ENCODE data around the gene GALNT7.

GALNT7 gene

DNA sequence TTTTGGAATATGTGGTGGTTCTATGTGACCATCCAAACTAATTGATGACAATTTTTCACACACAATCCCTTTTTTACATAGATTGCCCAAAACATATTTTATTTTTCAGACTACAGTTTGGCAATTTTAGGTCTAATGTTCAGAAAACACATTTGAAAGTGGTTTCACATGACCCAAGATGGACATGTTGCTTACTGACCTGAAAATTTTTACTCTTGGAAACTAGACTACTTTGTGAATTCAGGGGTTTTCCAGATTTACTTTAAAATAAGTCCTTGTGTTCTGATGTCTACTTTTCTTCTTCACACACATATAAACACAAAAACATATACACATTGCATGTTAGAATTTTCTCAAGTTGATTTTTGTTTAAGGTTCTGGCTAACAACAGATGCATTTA lies 86.0 kb downstream of the GALNT7 start:
- Histone ChIP-seq H3K9ac (no peak overlapping the region), H3K4me1 (peaks cover 99% of the 10 kb centered on the region), H3K9me3 (no peaks in the 10 kb centered on the region), H3K4me3 (no peak overlapping the region), H3K4me2 (peak overlapping the region; percentile 64; the same call in 1 of the 2 replicates), H3K36me3 (peaks cover 28% of the 10 kb centered on the region), H3K27me3 (no peaks in the 10 kb centered on the region), H3K27ac (0 out of 2 replicates have a peak overlapping the region, but pooled peaks have one; percentile 39), H4K20me1 (peaks cover 98% of the 10 kb centered on the region)
- no peak for TF ChIP-seq Cebpa-rat (IDR thresholded peaks at IDR 0.05)

DNA sequence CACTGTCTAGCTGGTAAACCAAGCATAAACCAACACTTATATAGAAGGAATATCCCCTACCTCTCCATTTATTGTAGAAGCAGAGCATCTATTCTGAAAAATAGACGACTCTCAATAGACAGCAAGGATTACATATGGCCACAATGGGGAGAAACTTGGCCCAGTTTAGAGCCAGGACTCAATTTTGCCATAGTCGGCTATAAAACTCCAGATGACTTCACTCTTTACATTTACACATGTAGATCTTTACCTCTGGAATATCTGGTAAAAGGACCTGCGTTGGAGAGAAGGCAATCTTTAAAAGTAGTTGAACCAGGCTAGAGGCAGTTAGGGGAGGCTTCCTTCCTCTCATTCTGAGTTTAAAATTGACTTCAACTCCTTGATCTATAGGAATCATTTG lies 88.2 kb downstream of the GALNT7 start:
- H3K4me2 ChIP-seq, result peak overlapping the region; percentile 63
- peaks cover 98% of the 10 kb centered on the region for H3K4me1 ChIP-seq

GRCh38 chr4:173257732-173258717 lies 89.4 kb downstream of the GALNT7 start:
- Histone ChIP-seq H3K27me3 (no peaks in the 10 kb centered on the region), H3K4me2 (peak overlapping the region; percentile 63), H3K27ac (peak overlapping the region; percentile 69), H3K36me3 (peaks cover 19% of the 10 kb centered on the region), H4K20me1 (peaks cover 98% of the 10 kb centered on the region), H3K9ac (peak overlapping the region; percentile 58), H3K4me3 (no peak overlapping the region), H3K4me1 (peaks cover 98% of the 10 kb centered on the region), H3K9me3 (no peaks in the 10 kb centered on the region)
- TF ChIP-seq Cebpa-rat (IDR thresholded peaks at IDR 0.05), result no peak

More for the DNA sequence above, 88.2 kb downstream of the GALNT7 start:
- H4K20me1 ChIP-seq, result peaks cover 98% of the 10 kb centered on the region
- peak overlapping the region; percentile 40; the same call in 1 of the 2 replicates for H3K9ac ChIP-seq
- no peak for TF ChIP-seq Cebpa-rat (IDR thresholded peaks at IDR 0.05)
- no peaks in the 10 kb centered on the region for H3K27me3 ChIP-seq
- H3K4me3 ChIP-seq, result no peak overlapping the region
- peak overlapping the region; percentile 66 for H3K27ac ChIP-seq
- H3K36me3 ChIP-seq, result peaks cover 23% of the 10 kb centered on the region
- no peaks in the 10 kb centered on the region for H3K9me3 ChIP-seq

GRCh38 chr4:173258866-173259265 lies 90.3 kb downstream of the GALNT7 start:
- Histone ChIP-seq H3K27ac (peak overlapping the region; percentile 69), H3K4me1 (peaks cover 98% of the 10 kb centered on the region), H3K9me3 (no peaks in the 10 kb centered on the region), H3K9ac (peak overlapping the region; percentile 58), H3K36me3 (peaks cover 11% of the 10 kb centered on the region), H3K4me3 (no peak overlapping the region), H3K27me3 (no peaks in the 10 kb centered on the region), H3K4me2 (peak overlapping the region; percentile 63), H4K20me1 (peaks cover 98% of the 10 kb centered on the region)
- peak; percentile 42 for TF ChIP-seq Cebpa-rat (IDR thresholded peaks at IDR 0.05)

- no peak for TF ChIP-seq Cebpa-rat (IDR thresholded peaks at IDR 0.05)
Measured at GRCh38 chr4:173259310-173259709, 90.7 kb downstream of the GALNT7 start.

DNA sequence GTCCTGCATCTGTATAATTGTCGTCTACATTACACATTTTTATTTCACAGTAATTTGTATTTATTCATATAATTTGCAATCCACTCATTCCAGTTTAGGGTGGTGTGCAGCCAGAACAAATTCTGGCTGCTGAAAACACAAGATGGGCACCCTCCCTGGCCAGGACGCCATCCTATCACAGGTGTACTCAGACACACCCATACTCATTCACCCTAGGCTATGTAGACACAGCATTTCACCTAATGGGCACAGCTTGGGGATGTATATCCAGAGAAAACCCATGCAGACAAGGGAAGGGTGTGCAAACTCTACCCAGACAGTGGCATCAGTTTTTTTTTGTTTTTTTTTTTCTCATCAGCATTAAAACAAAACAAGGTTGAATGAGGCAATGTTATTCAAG lies 92.4 kb downstream of the GALNT7 start:
- no peak overlapping the region for H3K4me2 ChIP-seq
- peaks cover 98% of the 10 kb centered on the region for H3K4me1 ChIP-seq
- H3K4me3 ChIP-seq, result no peak overlapping the region
- no peaks in the 10 kb centered on the region for H3K27me3 ChIP-seq
- H3K9ac ChIP-seq, result no peak overlapping the region
- H3K27ac ChIP-seq, result peak overlapping the region; percentile 39; the same call in 1 of the 2 replicates
- H4K20me1 ChIP-seq, result peaks cover 94% of the 10 kb centered on the region
- H3K9me3 ChIP-seq, result no peaks in the 10 kb centered on the region
- H3K36me3 ChIP-seq, result peaks cover 7% of the 10 kb centered on the region
- no peak for TF ChIP-seq Cebpa-rat (IDR thresholded peaks at IDR 0.05)

More at GRCh38 chr4:173259310-173259709, 90.7 kb downstream of the GALNT7 start:
- no peaks in the 10 kb centered on the region for H3K27me3 ChIP-seq
- no peak overlapping the region for H3K9ac ChIP-seq
- no peak overlapping the region; the same call in 1 of the 2 replicates for H3K27ac ChIP-seq
- H4K20me1 ChIP-seq, result peaks cover 98% of the 10 kb centered on the region
- peak overlapping the region; percentile 63 for H3K4me2 ChIP-seq
- H3K4me1 ChIP-seq, result peaks cover 99% of the 10 kb centered on the region
- H3K36me3 ChIP-seq, result peaks cover 11% of the 10 kb centered on the region
- no peak overlapping the region for H3K4me3 ChIP-seq
- H3K9me3 ChIP-seq, result no peaks in the 10 kb centered on the region

DNA sequence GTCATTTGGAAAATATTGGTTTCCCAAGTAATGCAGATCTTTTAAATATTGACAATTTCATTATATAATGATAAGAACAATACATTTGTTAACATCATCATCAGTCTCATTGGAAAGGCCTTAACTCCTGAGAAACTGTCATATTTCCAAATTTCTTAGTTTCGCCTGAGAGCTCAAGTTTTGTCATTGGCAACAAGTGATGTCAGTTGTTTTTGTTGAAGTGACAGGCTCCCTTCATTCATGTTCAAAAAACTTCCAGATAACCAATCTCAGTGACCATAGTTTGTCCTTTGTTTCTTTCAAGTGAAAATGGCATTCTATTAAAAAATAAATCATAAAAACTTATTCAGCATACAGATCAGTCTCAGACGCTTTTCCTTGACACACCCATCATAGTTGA lies 93.8 kb downstream of the GALNT7 start:
- H3K9me3 ChIP-seq, result no peaks in the 10 kb centered on the region
- TF ChIP-seq Cebpa-rat (IDR thresholded peaks at IDR 0.05), result no peak
- no peak overlapping the region for H3K4me3 ChIP-seq
- peak overlapping the region; percentile 82 for H3K4me2 ChIP-seq
- peaks cover 94% of the 10 kb centered on the region for H3K4me1 ChIP-seq
- peaks cover 9% of the 10 kb centered on the region for H3K36me3 ChIP-seq
- H4K20me1 ChIP-seq, result peaks cover 91% of the 10 kb centered on the region
- H3K9ac ChIP-seq, result no peak overlapping the region
- no peaks in the 10 kb centered on the region for H3K27me3 ChIP-seq
- peak overlapping the region; percentile 48; the same call in 1 of the 2 replicates for H3K27ac ChIP-seq

- Histone ChIP-seq H4K20me1 (peaks cover 90% of the 10 kb centered on the region), H3K9me3 (no peaks in the 10 kb centered on the region), H3K9ac (peak overlapping the region; percentile 67), H3K27me3 (no peaks in the 10 kb centered on the region), H3K27ac (peak overlapping the region; percentile 86), H3K4me3 (peak overlapping the region; percentile 28; the same call in 1 of the 2 replicates), H3K4me1 (peaks cover 84% of the 10 kb centered on the region), H3K36me3 (peaks cover 24% of the 10 kb centered on the region), H3K4me2 (peak overlapping the region; percentile 82)
- no peak for TF ChIP-seq Cebpa-rat (IDR thresholded peaks at IDR 0.05)
Measured at GRCh38 chr4:173264245-173264644, 95.6 kb downstream of the GALNT7 start.

DNA sequence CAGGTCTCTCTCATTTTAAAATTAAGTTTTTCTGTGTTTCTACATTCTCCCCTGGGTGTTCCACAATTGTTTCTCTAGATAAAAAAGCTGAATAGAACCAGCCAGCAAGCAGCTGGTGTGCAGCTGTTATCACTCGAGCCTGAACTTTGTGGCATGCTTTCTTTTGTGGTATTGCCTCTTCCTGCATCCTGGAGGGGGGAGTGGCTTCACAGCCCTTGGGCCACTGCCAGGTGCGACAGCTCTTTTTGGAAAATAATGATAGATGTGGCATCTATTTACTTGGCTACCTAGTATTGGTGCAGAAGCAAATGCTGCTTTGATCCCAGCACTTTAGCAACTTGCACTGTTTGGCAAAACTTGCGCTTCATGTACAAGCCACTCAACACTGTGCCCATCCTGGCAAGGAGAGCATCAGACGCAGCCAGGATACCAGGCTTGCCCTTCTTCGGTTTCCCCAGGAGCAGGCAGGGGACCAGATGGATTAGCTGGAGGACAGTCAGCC lies 96.1 kb downstream of the GALNT7 start:
- no peak for TF ChIP-seq Cebpa-rat (IDR thresholded peaks at IDR 0.05)
- H3K4me3 ChIP-seq, result peak overlapping the region; percentile 46; the same call in 1 of the 2 replicates
- H3K27me3 ChIP-seq, result no peaks in the 10 kb centered on the region
- peaks cover 90% of the 10 kb centered on the region for H4K20me1 ChIP-seq
- peak overlapping the region; percentile 86 for H3K27ac ChIP-seq
- peaks cover 24% of the 10 kb centered on the region for H3K36me3 ChIP-seq
- H3K4me2 ChIP-seq, result peak overlapping the region; percentile 82
- H3K9ac ChIP-seq, result peak overlapping the region; percentile 67
- H3K4me1 ChIP-seq, result peaks cover 80% of the 10 kb centered on the region
- H3K9me3 ChIP-seq, result no peaks in the 10 kb centered on the region

- Histone ChIP-seq H3K27ac (peak overlapping the region; percentile 31), H3K4me2 (peak overlapping the region; percentile 52), H3K9me3 (no peaks in the 10 kb centered on the region), H4K20me1 (peaks cover 90% of the 10 kb centered on the region), H3K4me1 (peaks cover 71% of the 10 kb centered on the region), H3K36me3 (peaks cover 31% of the 10 kb centered on the region), H3K4me3 (no peak overlapping the region), H3K27me3 (no peaks in the 10 kb centered on the region), H3K9ac (no peak overlapping the region)
- no peak for TF ChIP-seq Cebpa-rat (IDR thresholded peaks at IDR 0.05)
Measured at GRCh38 chr4:173265751-173266150, 97.1 kb downstream of the GALNT7 start.
